Measurements from ENCODE around the gene MRPS22.

DNA sequence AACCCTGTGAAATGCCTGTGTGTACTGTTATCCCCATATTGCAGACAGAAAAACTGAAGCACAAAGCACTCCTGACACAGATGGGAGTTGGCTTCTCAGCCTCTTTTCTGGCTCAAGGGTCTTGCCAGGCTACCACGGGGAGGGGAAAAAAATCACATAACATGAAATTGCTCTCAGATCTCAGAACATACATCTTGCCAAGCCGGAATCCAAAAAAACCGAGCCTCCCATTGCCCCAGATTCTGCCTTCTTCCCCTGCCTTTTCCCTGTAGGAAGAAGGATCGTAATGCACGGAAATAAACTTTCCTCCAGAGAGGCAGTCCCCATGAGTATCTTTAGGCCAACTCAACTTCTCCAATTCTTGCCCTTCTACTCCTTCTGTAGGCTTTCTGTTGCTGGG, 16.6 kb upstream of the MRPS22 start:
- TF ChIP-seq POLR2A (IDR thresholded peaks at IDR 0.05; ENCODE audit: control extremely low read depth in 1 of 2, low read depth in 2 of 2, low read length in 2 of 2), result no peak
- TF ChIP-seq BRCA1 (IDR thresholded peaks at IDR 0.05; ENCODE audit: low read depth, low read length), result no peak
- no peak for TF ChIP-seq RFX5 (IDR thresholded peaks at IDR 0.05; ENCODE audit: borderline replicate concordance, low read depth, low read length)
- no peak for TF ChIP-seq MAFK (IDR thresholded peaks at IDR 0.05; ENCODE audit: low read depth, low read length)
- TF ChIP-seq CBX8 (IDR thresholded peaks at IDR 0.05; ENCODE audit: borderline replicate concordance, low read depth, low read length), result no peak
- no peak for TF ChIP-seq TBP (IDR thresholded peaks at IDR 0.05; ENCODE audit: low read depth, low read length)
- TF ChIP-seq, protein P1, sequence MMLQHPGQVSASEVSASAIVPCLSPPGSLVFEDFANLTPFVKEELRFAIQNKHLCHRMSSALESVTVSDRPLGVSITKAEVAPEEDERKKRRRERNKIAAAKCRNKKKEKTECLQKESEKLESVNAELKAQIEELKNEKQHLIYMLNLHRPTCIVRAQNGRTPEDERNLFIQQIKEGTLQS (IDR thresholded peaks at IDR 0.05; ENCODE audit: insufficient read depth, low read depth, low read length), result no peak
- TF ChIP-seq, protein P2, sequence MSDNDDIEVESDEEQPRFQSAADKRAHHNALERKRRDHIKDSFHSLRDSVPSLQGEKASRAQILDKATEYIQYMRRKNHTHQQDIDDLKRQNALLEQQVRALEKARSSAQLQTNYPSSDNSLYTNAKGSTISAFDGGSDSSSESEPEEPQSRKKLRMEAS (IDR thresholded peaks at IDR 0.05), result no peak
- TF ChIP-seq YY1 (IDR thresholded peaks at IDR 0.05; ENCODE audit: low read depth, low read length), result no peak
- TF ChIP-seq SP1 (IDR thresholded peaks at IDR 0.05; ENCODE audit: low read depth, low read length), result no peak
- no peak for TF ChIP-seq CTCF (IDR thresholded peaks at IDR 0.05; ENCODE audit: control extremely low read depth in 1 of 3, insufficient read depth in 1 of 3, low read depth in 1 of 3, low read length in 3 of 3)
- TF ChIP-seq CHD7 (IDR thresholded peaks at IDR 0.05; ENCODE audit: insufficient replicate concordance, low read length), result no peak

Measured in H1 (cell line).